Measurements from ENCODE around the gene NPPA.

Gene NPPA

DNA sequence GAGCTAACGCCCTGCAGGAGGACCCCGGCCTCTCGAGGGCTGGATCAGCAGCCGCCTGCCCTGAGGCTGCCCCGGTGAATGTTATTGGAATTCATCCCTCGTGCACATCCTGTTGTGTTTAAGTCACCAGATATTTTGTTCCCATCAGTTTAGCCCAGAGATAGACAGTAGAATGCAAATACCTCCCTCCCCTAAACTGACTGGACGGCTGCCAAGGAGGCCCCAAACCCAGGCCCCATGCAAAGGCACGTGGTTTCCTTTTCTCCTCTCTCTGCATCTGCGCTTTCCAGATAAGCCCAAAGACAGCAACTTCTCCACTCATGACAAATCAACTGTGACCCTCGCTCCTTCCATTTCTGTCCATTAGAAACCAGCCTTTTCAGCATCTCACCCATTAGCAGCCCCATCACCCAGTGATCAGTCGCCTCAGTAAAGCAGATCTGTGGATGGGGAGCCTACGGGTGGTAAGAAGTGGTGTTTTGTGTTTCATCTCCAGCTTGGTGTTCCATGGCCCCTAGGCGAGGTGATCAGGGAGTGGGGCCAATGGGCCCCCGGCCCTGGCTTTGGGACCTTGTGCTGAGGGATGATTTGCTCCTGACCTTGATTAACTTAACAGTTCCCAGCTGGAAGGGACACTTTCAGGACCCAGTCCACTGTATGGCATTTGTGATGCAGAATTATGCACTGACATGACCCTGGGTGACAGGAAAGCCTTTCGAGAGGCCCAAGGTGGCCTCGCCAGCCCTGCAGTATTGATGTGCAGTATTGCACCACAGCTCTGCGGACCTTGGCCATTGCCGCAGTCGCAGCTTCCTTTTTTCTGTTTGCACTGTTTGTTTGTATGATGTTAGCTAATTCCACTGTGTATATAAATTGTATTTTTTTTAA, 5.2 kb downstream of the NPPA start:
- no peak for DNase-seq (ENCODE audit: low read depth in 2 of 2)

DNA sequence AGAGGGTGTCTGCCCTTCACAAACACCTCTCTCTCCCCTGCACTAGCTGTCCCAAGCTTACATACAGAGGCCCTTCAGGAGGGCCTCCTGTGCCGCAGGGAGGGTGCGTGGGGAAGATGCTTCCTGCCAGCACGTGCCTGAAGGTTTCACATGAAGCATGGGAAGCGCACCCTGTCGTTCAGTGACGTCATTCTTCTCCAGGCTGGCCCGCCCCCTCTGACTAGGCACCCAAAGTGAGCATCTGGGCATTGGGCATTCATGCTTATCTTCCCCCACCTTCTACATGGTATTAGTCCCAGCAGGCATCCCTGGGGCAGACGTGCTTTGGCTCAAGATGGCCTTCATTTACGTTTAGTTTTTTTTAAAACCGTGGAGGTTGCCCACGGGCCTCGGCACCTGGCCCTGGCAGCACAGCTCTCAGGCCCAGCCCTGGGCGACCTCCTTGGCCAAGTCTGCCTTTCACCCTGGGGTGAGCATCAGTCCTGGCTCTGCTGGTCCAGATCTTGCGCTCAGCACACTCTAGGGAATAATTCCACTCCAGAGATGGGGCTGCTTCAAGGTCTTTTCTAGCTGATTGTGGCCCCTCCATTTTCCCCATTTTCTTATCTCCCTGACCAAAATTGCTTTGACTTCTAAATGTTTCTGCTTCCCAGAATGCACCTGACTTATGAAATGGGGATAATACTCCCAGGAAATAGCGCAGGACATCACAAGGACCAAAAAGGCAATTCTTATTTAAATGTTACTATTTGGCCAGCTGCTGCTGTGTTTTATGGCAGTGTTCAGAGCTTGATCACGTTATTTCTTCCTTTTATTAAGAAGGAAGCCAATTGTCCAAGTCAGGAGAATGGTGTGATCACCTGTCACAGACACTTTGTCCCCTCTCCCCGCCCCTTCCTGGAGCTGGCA, 6.1 kb downstream of the NPPA start:
- no peak for DNase-seq (ENCODE audit: low read depth in 2 of 2)

- no peak for DNase-seq (ENCODE audit: low read depth in 2 of 2)
Measured at GRCh38 chr1:11839727-11840705, 7.6 kb downstream of the NPPA start.

DNA sequence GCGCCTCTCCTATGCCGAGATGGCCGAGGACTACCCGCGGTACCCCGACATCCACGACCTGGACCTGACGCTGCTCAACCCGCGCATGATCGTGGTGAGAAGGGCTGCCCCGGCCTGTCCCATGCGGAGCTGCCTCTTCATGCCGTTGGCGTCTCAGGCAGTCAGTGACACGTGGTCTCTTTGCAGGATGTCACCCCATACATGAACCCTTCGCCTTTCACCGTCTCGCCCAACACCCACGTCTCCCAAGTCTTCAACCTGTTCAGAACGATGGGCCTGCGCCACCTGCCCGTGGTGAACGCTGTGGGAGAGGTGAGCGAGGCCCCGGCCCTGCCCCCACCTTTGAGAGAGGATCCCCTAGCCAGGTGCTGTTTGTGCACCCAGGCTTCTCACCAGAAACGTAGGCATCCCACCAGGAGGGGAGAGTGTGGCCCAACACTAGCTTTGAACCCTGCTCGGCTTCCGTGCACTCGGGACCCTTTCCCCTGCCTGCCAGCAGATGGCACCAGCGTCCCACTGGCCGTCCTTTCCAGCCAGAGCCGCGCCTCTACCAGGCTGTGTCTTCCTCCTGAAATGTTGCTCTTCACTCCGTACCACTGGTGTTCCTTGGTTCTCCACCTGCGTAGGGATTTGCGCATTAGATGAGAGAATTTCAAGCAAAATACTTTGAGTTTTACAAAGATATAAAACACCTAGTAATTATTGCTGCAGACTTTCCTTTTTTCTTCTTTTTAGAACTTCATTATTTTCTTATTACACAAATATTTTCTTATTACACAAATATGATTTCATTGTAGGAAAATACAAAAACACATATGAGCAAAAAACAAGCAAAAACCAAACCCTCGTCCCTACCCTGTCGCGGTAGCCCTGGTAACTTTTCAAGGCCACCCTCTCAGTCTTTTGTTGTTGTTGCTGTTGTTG, 9.0 kb downstream of the NPPA start:
- DNase-seq (ENCODE audit: low read depth in 2 of 2) = peak; percentile 67 to 70

DNA sequence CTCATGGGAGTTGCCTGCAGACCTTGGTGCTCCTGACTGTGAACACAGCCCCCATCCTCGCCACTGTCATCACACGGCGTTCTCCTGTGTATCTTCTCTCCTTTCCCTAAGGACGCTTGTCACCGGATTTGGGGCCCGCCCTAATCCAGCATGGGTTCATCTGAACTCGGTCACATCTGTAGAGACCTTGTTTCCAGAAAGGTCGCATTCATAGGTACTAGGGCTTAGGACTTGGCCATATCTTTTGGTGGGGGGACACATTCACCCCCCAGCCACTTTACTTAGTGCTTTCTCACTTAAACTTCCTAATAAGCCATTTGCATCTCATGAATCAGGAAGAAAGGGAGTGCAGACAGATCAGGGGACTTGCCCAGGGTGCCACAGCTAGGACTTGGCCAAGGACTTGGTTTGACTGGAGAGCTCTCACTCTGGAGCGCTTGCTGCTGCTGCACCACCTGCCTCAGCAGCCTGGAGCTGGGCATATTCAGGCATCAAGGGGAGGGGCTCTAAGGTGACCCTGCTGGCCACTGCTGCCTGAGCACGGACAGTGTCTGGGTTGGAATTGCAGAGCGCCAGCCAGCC, 9.7 kb downstream of the NPPA start:
- DNase-seq (ENCODE audit: low read depth in 2 of 2) = no peak

- DNase-seq (ENCODE audit: low read depth in 2 of 2) = no peak
Measured at GRCh38 chr1:11836955-11837766, 10.4 kb downstream of the NPPA start.

GRCh38 chr1:11835441-11836225, 11.9 kb downstream of the NPPA start:
- no peak for DNase-seq (ENCODE audit: low read depth in 2 of 2)

- no peak for DNase-seq (ENCODE audit: low read depth in 2 of 2)
Measured at GRCh38 chr1:11833900-11834299, 13.7 kb downstream of the NPPA start.

DNA sequence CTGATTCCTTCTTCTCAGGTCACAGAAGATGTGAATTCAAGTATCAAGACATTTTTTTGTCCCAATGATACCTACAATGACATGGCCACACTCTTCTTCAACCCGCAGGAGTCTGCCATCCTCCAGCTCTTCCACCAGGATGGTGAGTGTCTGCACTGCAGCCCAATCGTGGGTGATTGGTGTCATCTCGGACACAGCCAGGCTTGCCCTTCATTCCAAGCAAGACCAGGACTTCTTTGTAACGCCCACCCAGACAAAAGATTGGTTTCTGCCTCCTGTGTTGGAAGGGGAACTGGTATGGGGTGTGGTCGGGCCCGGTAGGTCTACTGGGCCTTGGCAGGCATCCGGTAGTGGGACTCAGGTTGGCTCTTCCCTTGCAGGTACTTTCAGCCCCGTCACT, 14.1 kb downstream of the NPPA start:
- DNase-seq (ENCODE audit: low read depth in 2 of 2) = no peak

DNA sequence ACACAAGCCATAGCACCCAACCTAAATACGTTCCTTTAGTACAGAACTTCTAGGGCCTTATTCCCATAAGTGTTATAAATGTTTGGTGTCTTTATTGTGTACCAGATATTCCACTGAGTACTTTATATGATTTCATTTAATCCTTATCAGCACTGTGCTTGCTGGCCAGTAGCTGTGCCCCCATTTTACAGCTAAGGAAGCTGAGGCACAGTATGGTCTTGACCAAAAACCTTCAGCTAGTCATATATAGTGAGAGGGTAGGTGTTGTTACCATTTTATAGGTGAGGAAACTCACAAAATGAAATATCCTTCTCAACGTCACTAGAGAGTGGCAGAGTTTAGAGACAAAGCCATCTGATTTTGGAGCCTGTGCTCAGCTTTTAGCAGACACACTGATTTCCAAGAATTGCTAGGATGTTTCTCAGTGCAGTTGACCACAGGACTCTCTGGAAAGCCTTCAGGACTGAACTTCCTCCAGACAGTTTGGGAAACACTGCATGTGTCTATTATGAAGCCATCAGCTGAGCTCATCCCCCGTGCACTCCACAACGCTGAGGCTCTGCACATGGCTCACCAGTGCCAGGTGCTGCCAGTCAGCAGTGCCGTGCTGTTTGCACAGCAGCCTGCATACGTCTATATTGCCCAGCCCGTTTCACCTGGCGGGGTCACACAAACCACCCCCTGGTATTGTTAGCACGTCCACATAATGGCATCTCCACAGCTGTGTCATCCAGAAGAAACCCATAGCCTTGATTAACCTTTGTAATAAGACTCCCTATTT, 15.4 kb downstream of the NPPA start:
- DNase-seq (ENCODE audit: low read depth in 2 of 2) = no peak

GRCh38 chr1:11828511-11828910, 19.1 kb downstream of the NPPA start:
- DNase-seq (ENCODE audit: low read depth in 2 of 2) = no peak

- DNase-seq (ENCODE audit: low read depth in 2 of 2) = no peak
Measured at GRCh38 chr1:11826946-11827345, 20.6 kb downstream of the NPPA start.

- DNase-seq (ENCODE audit: low read depth in 2 of 2) = no peak
Measured at GRCh38 chr1:11825131-11825530, 22.5 kb downstream of the NPPA start.

DNA sequence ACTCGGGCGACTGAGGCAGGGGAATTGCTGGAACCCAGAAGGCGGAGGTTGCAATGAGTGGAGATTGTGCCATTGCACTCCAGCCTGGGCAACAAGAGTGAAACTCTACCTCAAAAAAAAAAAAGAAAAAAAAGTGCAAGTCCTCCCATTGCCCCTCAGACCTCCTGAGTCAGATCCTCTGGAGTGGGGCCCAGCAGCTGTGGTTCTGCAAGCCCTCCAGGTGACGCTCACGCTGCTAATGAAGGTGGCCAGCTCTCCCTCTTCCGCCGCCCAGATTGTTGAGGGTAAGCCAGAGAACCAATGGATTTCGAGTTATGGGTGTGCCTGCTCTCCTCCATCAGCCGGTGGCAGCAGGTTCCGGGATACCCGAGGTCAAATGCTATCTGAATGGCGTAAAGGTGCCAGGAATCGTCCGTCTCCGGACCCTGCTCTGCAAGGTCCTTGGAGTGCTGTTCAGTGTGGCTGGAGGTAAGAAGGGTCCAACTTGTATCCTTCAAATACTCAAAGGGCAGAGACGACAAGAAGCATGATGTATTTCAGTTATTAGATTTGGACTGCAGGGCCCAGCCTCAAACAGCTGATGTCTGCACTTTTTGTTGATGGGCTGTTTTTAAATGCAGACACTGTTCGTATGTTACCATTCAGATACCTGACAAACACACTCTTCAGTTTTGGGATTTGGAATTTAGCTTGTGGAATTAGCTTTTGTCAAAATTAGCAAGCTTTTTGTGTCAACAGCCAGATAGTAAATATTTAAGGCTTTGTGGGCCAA, 24.0 kb downstream of the NPPA start:
- DNase-seq (ENCODE audit: low read depth in 2 of 2) = no peak

DNA sequence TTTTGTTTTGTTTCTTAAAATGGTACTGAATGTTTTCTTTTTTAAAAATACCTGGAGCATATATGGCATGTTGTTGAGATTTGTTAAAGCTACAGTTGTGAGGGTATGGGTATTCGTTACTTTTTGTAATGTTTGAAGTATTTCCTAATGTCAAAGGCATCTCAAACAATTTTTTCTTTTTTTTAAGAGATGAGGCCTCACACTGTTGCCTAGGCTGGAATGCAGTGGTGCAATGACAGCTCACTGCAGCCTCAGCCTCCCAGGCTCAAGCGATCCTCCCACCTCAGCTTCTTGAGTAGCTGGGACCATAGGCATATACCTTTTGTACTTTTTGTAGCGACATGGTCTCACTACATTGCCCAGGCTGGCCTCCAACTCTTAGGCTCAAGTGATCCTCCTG, 25.5 kb downstream of the NPPA start:
- no peak for DNase-seq (ENCODE audit: low read depth in 2 of 2)

DNA sequence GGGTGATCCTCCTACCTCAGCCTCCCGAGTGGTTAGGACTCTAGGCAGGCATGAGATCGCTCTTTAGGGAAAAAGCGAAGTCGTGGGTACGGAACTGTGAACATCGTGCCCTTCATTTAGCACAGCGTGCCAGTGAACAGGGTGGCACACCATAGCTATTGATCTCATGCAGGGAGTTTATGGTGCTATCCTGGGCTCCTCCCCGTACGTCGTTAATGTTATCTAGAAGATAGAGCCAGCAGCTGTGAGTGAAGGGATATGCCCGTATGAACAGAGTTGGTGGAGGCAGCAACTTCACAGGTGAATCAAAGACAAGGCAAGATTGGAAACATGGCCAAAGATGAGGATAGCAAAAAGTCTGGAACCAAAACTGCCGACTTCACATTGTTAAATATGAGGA, 30.4 kb downstream of the NPPA start:
- DNase-seq (ENCODE audit: low read depth in 2 of 2) = no peak

- DNase-seq (ENCODE audit: low read depth in 2 of 2) = no peak
Measured at GRCh38 chr1:11813021-11813420, 34.6 kb downstream of the NPPA start.

Data from stimulated activated CD4-positive, alpha-beta T cell treated with anti-CD3 and anti-CD28 coated beads, Interleukin-1b, Interleukin-23, amount 100 ng/mL, for 4 hours (primary cell).